H1 (cell line): ENCODE data around the gene NBAS. TPM values are rescaled to one million over a fixed set of nuclear protein-coding genes. Genes with fewer than 3 reads are reported as not detected.

Source experiments
- ASH2L ChIP-seq: fragments of 200-600, 300-600 bp; sonication (generic); IDR thresholded peaks from one replicate; pipeline ENCODE4 v1.7.1; 2017; ENCODE audit warnings: low read length
- BRCA1 ChIP-seq: IDR thresholded peaks from 2 replicates; pipeline ENCODE4 v1.6.1; 2012; ENCODE audit warnings: low read depth, low read length, improper control_type of control experiment
- CTBP2 ChIP-seq: IDR thresholded peaks from 2 replicates; pipeline ENCODE4 v1.7.0; 2011; ENCODE audit warnings: borderline replicate concordance, mild to moderate bottlenecking, moderate library complexity, mixed read lengths, low read length; ENCODE audit not compliant: insufficient read depth, insufficient read length
- EP300 ChIP-seq, 2 experiments: IDR thresholded peaks; 1 replicate in 1 of 2; 2 replicates in 1 of 2; pipeline ENCODE4 v1.6.1; 2011 to 2012; ENCODE audit warnings: low read depth in 2 of 2, low read length in 2 of 2, mild to moderate bottlenecking in 2 of 2, borderline replicate concordance in 1 of 2, inconsistent platforms in 1 of 2, moderate library complexity in 1 of 2
- FOSL1 ChIP-seq: IDR thresholded peaks from 2 replicates; pipeline ENCODE4 v1.6.1; 2011; ENCODE audit warnings: mild to moderate bottlenecking, low read depth, low read length, moderate library complexity; ENCODE audit not compliant: insufficient read depth
- polyA plus RNA-seq, 7 experiments: library from polyadenylated mRNA; depleted of rRNA in 3 of 7; stranded (reverse) in 5 of 7; unstranded in 2 of 7; fragments of >200 nt in 5 of 7; fragments of 200-250 nt in 2 of 7; gene quantifications; 1 replicate in 5 of 7; 2 replicates in 1 of 7; 4 replicates in 1 of 7; pipeline versions ENCODE4 v1.2.1 to v1.2.3, GENCODE V29; 2011 to 2013; ENCODE audit warnings: missing spikeins in 2 of 7, mixed read lengths in 2 of 7
- total RNA-seq: library from RNA; stranded (reverse); fragmentation: NEBNext Ultra II Directional; extraction: Animal tissue kit (Norgen Biotek cat#: 25700); gene quantifications from 2 replicates; pipeline ENCODE4 v1.2.1, GENCODE V29; 2021
- TF ChIP-seq, protein P1 (sequence below): fragments of 300-600 bp; sonication (generic); IDR thresholded peaks from 2 replicates; pipeline ENCODE4 v1.7.1; 2012; ENCODE audit warnings: low read length, moderate library complexity, mild to moderate bottlenecking, inconsistent platforms; ENCODE audit not compliant: insufficient replicate concordance
- TF ChIP-seq, protein P2 (sequence below): IDR thresholded peaks from 2 replicates; pipeline ENCODE4 v1.6.1; 2012; ENCODE audit warnings: low read length, inconsistent platforms

The NBAS gene
- total and polyA plus RNA-seq, 2 of the 8 experiments (the other 6 are each of a cell fraction or from before 2014, with no cell fraction given) = 19.6 to 34.8 TPM

DNA sequence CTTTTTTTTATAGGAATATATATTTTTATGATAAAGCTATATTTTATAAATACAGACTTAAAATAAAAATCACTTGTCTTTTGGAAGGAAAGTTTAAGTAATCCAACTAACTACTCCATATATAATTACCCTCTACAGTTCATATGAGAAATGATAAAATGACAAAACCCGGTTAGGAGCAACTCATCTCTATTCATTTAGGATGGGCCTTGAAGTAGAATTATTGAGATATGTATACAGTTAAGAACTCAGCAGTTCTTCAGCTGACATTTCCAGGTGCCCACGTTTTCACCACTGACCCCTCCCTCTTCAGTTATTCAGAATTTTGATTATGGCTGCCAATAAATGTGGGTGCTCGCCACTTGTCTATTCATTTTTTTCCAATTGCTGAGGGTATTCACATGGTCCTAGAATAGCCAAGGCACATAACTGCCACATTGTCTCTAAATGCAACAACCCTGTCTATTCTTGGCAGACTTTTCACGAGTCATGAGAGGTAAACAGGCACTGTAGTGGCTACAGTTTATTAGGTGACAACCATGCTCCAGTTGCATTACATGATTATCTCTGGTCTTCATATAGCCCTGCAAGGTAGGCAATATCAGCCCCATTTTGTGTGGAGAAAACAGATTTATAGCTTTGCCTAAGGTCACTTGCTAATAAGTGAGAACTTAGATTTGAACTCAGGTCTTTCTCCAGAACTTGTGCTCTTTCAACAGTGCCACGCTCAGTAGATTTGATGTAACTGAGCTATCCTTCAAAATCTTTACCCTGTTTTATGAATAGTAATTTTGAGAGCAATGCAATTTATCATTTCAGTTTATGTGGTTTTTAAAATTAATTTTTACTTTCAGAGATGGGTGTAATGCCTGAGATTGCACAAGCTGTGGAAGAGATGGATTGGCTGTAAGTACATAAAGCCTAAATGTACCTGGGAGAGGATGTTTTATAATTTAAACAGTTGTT is 33.4 kb upstream of the NBAS start (continued):
- TF ChIP-seq, protein P1, sequence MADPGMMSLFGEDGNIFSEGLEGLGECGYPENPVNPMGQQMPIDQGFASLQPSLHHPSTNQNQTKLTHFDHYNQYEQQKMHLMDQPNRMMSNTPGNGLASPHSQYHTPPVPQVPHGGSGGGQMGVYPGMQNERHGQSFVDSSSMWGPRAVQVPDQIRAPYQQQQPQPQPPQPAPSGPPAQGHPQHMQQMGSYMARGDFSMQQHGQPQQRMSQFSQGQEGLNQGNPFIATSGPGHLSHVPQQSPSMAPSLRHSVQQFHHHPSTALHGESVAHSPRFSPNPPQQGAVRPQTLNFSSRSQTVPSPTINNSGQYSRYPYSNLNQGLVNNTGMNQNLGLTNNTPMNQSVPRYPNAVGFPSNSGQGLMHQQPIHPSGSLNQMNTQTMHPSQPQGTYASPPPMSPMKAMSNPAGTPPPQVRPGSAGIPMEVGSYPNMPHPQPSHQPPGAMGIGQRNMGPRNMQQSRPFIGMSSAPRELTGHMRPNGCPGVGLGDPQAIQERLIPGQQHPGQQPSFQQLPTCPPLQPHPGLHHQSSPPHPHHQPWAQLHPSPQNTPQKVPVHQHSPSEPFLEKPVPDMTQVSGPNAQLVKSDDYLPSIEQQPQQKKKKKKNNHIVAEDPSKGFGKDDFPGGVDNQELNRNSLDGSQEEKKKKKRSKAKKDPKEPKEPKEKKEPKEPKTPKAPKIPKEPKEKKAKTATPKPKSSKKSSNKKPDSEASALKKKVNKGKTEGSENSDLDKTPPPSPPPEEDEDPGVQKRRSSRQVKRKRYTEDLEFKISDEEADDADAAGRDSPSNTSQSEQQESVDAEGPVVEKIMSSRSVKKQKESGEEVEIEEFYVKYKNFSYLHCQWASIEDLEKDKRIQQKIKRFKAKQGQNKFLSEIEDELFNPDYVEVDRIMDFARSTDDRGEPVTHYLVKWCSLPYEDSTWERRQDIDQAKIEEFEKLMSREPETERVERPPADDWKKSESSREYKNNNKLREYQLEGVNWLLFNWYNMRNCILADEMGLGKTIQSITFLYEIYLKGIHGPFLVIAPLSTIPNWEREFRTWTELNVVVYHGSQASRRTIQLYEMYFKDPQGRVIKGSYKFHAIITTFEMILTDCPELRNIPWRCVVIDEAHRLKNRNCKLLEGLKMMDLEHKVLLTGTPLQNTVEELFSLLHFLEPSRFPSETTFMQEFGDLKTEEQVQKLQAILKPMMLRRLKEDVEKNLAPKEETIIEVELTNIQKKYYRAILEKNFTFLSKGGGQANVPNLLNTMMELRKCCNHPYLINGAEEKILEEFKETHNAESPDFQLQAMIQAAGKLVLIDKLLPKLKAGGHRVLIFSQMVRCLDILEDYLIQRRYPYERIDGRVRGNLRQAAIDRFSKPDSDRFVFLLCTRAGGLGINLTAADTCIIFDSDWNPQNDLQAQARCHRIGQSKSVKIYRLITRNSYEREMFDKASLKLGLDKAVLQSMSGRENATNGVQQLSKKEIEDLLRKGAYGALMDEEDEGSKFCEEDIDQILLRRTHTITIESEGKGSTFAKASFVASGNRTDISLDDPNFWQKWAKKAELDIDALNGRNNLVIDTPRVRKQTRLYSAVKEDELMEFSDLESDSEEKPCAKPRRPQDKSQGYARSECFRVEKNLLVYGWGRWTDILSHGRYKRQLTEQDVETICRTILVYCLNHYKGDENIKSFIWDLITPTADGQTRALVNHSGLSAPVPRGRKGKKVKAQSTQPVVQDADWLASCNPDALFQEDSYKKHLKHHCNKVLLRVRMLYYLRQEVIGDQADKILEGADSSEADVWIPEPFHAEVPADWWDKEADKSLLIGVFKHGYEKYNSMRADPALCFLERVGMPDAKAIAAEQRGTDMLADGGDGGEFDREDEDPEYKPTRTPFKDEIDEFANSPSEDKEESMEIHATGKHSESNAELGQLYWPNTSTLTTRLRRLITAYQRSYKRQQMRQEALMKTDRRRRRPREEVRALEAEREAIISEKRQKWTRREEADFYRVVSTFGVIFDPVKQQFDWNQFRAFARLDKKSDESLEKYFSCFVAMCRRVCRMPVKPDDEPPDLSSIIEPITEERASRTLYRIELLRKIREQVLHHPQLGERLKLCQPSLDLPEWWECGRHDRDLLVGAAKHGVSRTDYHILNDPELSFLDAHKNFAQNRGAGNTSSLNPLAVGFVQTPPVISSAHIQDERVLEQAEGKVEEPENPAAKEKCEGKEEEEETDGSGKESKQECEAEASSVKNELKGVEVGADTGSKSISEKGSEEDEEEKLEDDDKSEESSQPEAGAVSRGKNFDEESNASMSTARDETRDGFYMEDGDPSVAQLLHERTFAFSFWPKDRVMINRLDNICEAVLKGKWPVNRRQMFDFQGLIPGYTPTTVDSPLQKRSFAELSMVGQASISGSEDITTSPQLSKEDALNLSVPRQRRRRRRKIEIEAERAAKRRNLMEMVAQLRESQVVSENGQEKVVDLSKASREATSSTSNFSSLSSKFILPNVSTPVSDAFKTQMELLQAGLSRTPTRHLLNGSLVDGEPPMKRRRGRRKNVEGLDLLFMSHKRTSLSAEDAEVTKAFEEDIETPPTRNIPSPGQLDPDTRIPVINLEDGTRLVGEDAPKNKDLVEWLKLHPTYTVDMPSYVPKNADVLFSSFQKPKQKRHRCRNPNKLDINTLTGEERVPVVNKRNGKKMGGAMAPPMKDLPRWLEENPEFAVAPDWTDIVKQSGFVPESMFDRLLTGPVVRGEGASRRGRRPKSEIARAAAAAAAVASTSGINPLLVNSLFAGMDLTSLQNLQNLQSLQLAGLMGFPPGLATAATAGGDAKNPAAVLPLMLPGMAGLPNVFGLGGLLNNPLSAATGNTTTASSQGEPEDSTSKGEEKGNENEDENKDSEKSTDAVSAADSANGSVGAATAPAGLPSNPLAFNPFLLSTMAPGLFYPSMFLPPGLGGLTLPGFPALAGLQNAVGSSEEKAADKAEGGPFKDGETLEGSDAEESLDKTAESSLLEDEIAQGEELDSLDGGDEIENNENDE = no peak
- no peak for TF ChIP-seq EP300 (IDR thresholded peaks at IDR 0.05; ENCODE audit: borderline replicate concordance in 1 of 2, low read depth in 2 of 2, low read length in 2 of 2)
- no peak for TF ChIP-seq FOSL1
- TF ChIP-seq CTBP2 = no peak
- no peak for TF ChIP-seq BRCA1
- TF ChIP-seq ASH2L = no peak
- TF ChIP-seq, protein P2, sequence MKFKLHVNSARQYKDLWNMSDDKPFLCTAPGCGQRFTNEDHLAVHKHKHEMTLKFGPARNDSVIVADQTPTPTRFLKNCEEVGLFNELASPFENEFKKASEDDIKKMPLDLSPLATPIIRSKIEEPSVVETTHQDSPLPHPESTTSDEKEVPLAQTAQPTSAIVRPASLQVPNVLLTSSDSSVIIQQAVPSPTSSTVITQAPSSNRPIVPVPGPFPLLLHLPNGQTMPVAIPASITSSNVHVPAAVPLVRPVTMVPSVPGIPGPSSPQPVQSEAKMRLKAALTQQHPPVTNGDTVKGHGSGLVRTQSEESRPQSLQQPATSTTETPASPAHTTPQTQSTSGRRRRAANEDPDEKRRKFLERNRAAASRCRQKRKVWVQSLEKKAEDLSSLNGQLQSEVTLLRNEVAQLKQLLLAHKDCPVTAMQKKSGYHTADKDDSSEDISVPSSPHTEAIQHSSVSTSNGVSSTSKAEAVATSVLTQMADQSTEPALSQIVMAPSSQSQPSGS = no peak
